Hepatocyte (in vitro differentiated cells): ENCODE data around the gene ARMC7. TPM values are rescaled to one million over a fixed set of nuclear protein-coding genes. Genes with fewer than 3 reads are reported as not detected.
"Not testable (repeated sequence)": the region's sequence is repeated elsewhere in the genome, so short reads cannot be mapped to it uniquely, and the experiment has no call there.

Source experiments
- DNase-seq: peaks from one replicate; pipeline ENCODE4 v3.0.0-alpha.2; 2016; ENCODE audit warnings: low spot score
- H2AFZ ChIP-seq: fragments of 200-600 bp; sonication (generic); 2 replicates; pipeline ENCODE4 v1.6.0; 2016; ENCODE audit warnings: antibody characterized with exemption, mild to moderate bottlenecking
- H3K27ac ChIP-seq: fragments of 200-600 bp; sonication (generic); 2 replicates; pipeline ENCODE4 v1.5.1; 2016; ENCODE audit warnings: mild to moderate bottlenecking
- H3K27me3 ChIP-seq: fragments of 200-600 bp; sonication (generic); 2 replicates; pipeline ENCODE4 v1.6.1; 2016
- H3K36me3 ChIP-seq: fragments of 200-600 bp; sonication (generic); replicated peaks from 2 replicates; pipeline ENCODE4 v1.5.1; 2016; ENCODE audit warnings: low read depth; ENCODE audit not compliant: insufficient read depth
- H3K4me1 ChIP-seq: fragments of 200-600 bp; sonication (generic); 2 replicates; pipeline ENCODE4 v1.5.1; 2016; ENCODE audit warnings: mild to moderate bottlenecking, moderate library complexity; ENCODE audit not compliant: insufficient read depth
- H3K4me2 ChIP-seq: fragments of 200-600 bp; sonication (generic); 2 replicates; pipeline ENCODE4 v1.6.0; 2016
- H3K4me3 ChIP-seq: fragments of 200-600 bp; sonication (generic); 2 replicates; pipeline ENCODE4 v1.5.1; 2016; ENCODE audit warnings: mild to moderate bottlenecking
- H3K79me2 ChIP-seq: fragments of 200-600 bp; sonication (generic); 2 replicates; pipeline ENCODE4 v1.6.0; 2017; ENCODE audit warnings: mild to moderate bottlenecking
- H3K9me2 ChIP-seq: fragments of 200-600 bp; sonication (generic); replicated peaks from 2 replicates; pipeline ENCODE4 v1.6.0; 2017; ENCODE audit warnings: mild to moderate bottlenecking; ENCODE audit not compliant: insufficient read depth
- H3K9me3 ChIP-seq: fragments of 200-600 bp; sonication (generic); 2 replicates; pipeline ENCODE4 v1.5.1; 2016; ENCODE audit warnings: low read depth, mild to moderate bottlenecking
- H4K20me1 ChIP-seq: fragments of 200-600 bp; sonication (generic); 2 replicates; pipeline ENCODE4 v1.6.0; 2016; ENCODE audit warnings: mild to moderate bottlenecking; ENCODE audit not compliant: insufficient read depth, poor library complexity, severe bottlenecking
- CTCF ChIP-seq: fragments of 200-600 bp; sonication (generic); IDR thresholded peaks from 2 replicates; pipeline ENCODE4 v1.5.1; 2016; ENCODE audit warnings: antibody characterized with exemption, mild to moderate bottlenecking; ENCODE audit not compliant: poor library complexity
- EZH2 ChIP-seq: fragments of 200-600 bp; sonication (generic); IDR thresholded peaks from 2 replicates; pipeline ENCODE4 v1.6.1; 2016; ENCODE audit warnings: antibody characterized with exemption, mild to moderate bottlenecking, borderline replicate concordance
- EZH2phosphoT487 ChIP-seq: fragments of 200-600 bp; sonication (generic); IDR thresholded peaks from one replicate; pipeline ENCODE4 v1.6.1; 2018; ENCODE audit warnings: antibody characterized with exemption, mild to moderate bottlenecking, low read depth, moderate library complexity; ENCODE audit not compliant: unreplicated experiment, severe bottlenecking
- WGBS: methylation state at CpG from one replicate; pipeline ENCODE4 v1.1.6; 2016; ENCODE audit warnings: low lambda C conversion rate; ENCODE audit errors: missing lambda C conversion rate; 5-methylcytosine and 5-hydroxymethylcytosine counted together
- polyA plus RNA-seq: library from polyadenylated mRNA; unstranded; fragments of >200 nt; fragmentation: Nextera tagmentation; extraction: Ambion mirVana; gene quantifications from 2 replicates; pipeline ENCODE4 v1.2.1, GENCODE V29; 2016
- total RNA-seq: library from RNA; depleted of rRNA; stranded (reverse); fragments of >200 nt; gene quantifications from 2 replicates; pipeline ENCODE4 v1.2.3, GENCODE V29; 2014

The ARMC7 gene
- total and polyA plus RNA-seq, 2 experiments from 2014 or later, result 3.5 to 4.0 TPM

- H3K36me3 ChIP-seq, result no peaks in the 10 kb centered on the region
These were observed 53.3 kb downstream of the ARMC7 start for GRCh38 chr17:75163074-75163473.

DNA sequence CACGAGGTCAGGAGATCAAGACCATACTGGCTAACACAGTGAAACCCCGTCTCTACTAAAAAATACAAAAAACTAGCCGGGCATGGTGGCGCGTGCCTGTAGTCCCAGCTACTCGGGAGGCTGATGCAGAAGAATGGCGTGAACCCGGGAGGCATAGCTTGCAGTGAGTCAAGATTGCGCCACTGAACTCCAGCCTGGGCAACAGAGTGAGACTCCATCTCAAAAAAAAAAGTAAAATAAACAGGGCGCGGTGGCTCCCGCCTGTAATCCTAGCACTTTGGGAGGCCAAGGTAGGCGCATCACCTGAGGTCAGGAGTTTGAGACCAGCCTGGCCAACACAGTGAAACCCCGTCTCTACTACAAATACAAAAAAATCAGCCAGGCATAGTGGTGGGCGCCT lies 54.8 kb downstream of the ARMC7 start:
- not testable (repeated sequence) for DNase-seq, H3K27ac ChIP-seq, H3K4me3 ChIP-seq, H3K4me1 ChIP-seq, H2AFZ ChIP-seq, H3K27me3 ChIP-seq, H3K9me2 ChIP-seq, H3K9me3 ChIP-seq, H3K4me2 ChIP-seq, H3K36me3 ChIP-seq
- 98% methylated on average over 15 of the region's 15 CpGs for WGBS
- H4K20me1 ChIP-seq, result peaks cover 14% of the 10 kb centered on the region
- peaks cover 12% of the 10 kb centered on the region for H3K79me2 ChIP-seq

More at GRCh38 chr17:75163074-75163473, 53.3 kb downstream of the ARMC7 start:
- Histone ChIP-seq H3K4me3 (no peak overlapping the region), H3K79me2 (no peaks in the 10 kb centered on the region), H3K27me3 (no peaks in the 10 kb centered on the region), H4K20me1 (no peaks in the 10 kb centered on the region), H3K9me3 (no peaks in the 10 kb centered on the region), H3K4me2 (no peak overlapping the region), H3K4me1 (no peaks in the 10 kb centered on the region), H3K9me2 (no peaks in the 10 kb centered on the region), H2AFZ (no peak overlapping the region), H3K27ac (no peak overlapping the region)
- WGBS, result 92% methylated on average over 5 of the region's 5 CpGs
- no peak for TF ChIP-seq EZH2phosphoT487
- no peak for TF ChIP-seq EZH2
- no peak for TF ChIP-seq CTCF
- DNase-seq, result no peak

DNA sequence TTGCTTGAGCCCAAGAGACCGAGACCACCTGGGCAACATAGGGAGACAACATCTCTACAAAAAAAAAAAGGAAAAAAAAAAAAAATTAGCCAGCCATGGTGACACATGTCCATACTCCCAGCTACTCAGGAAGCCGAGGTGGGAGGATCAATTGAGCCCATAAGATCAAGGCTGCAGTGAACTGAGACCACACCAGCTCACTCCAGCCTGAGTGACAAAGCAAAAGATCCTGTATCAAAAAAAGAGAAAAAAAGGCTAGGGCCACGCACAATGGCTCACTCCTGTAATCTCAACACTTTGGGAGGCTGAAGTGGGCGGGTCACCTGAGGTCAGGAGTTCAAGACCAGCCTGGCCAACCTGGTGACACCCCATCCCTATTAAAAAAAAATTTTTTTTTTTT lies 59.2 kb downstream of the ARMC7 start:
- TF ChIP-seq CTCF (no peak), EZH2 (no peak), EZH2phosphoT487 (no peak)
- peaks cover 37% of the 10 kb centered on the region for H4K20me1 ChIP-seq

DNA sequence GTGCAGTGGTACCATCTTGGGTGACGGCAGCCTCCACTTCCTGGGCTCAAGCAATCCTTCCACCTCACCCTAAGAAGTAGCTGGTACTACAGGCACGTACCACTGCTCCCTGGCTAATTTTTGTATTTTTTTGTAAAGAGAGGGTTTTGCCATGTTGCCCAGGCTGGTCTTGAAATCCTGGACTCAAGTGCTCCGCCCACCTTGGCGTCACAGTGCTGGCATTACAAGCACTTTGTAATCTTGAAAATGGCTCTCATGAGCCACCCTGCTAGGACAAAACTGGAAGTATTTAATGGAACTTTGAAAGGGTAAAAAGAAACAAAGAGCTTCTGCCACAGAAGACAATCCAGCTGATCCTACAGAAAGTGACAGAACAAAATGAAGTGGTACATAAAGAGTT lies 63.8 kb downstream of the ARMC7 start:
- TF ChIP-seq CTCF (no peak), EZH2 (no peak), EZH2phosphoT487 (no peak)
- 93% methylated on average over 4 of the region's 4 CpGs for WGBS

More for the DNA sequence above, 59.2 kb downstream of the ARMC7 start:
- H3K4me2 ChIP-seq, result no peak overlapping the region
- H3K4me3 ChIP-seq, result no peak overlapping the region
- H3K27me3 ChIP-seq, result no peaks in the 10 kb centered on the region
- no peak overlapping the region for H3K27ac ChIP-seq
- 98% methylated on average over 4 of the region's 4 CpGs for WGBS
- H3K9me3 ChIP-seq, result no peaks in the 10 kb centered on the region
- peaks cover 52% of the 10 kb centered on the region for H3K79me2 ChIP-seq
- H3K4me1 ChIP-seq, result no peaks in the 10 kb centered on the region
- no peak overlapping the region for H2AFZ ChIP-seq
- DNase-seq, result no peak
- no peaks in the 10 kb centered on the region for H3K9me2 ChIP-seq
- H3K36me3 ChIP-seq, result no peaks in the 10 kb centered on the region

More for the DNA sequence above, 63.8 kb downstream of the ARMC7 start:
- Histone ChIP-seq H3K36me3 (no peaks in the 10 kb centered on the region), H3K27ac (no peak overlapping the region), H2AFZ (no peak overlapping the region), H3K9me3 (no peaks in the 10 kb centered on the region), H3K4me3 (no peak overlapping the region), H3K4me2 (no peak overlapping the region), H3K9me2 (no peaks in the 10 kb centered on the region), H4K20me1 (peaks cover 58% of the 10 kb centered on the region), H3K79me2 (peaks cover 94% of the 10 kb centered on the region), H3K4me1 (no peaks in the 10 kb centered on the region), H3K27me3 (no peaks in the 10 kb centered on the region)
- DNase-seq, result no peak
